SU-DHL-6 (cell line): ENCODE measurements around the gene SORCS2.

ENCODE experiments used
- H2AFZ ChIP-seq: fragments of 200-600 bp; sonication (generic); 2 replicates; pipeline ENCODE4 v1.6.1; 2014; ENCODE audit warnings: low read depth, mild to moderate bottlenecking, moderate library complexity, mixed read lengths, antibody characterized with exemption, low read length; ENCODE audit not compliant: severe bottlenecking
- H3F3A ChIP-seq: fragments of 200-600 bp; shearing (Covaris generic); 2 replicates; pipeline ENCODE4 v1.6.0; 2016; ENCODE audit warnings: antibody characterized with exemption, mild to moderate bottlenecking; ENCODE audit not compliant: insufficient read depth
- H3K27ac ChIP-seq: fragments of 200-600 bp; sonication (generic); 2 replicates; pipeline ENCODE4 v1.5.1; 2016; ENCODE audit warnings: low read depth, mild to moderate bottlenecking, low read length, moderate library complexity, mixed read lengths
- H3K27me3 ChIP-seq: fragments of 200-600 bp; sonication (generic), shearing (Covaris generic); 2 replicates; pipeline ENCODE4 v1.6.0; 2014; ENCODE audit warnings: mild to moderate bottlenecking, low read length
- H3K36me3 ChIP-seq: fragments of 200-600 bp; sonication (generic); 2 replicates; pipeline ENCODE4 v1.6.1; 2014; ENCODE audit warnings: mild to moderate bottlenecking, low read length, mixed read lengths
- H3K4me2 ChIP-seq: fragments of 300-600, 200-600 bp; shearing (Covaris generic), sonication (generic); 2 replicates; pipeline ENCODE4 v1.6.0; 2014; ENCODE audit warnings: low read length, low read depth, mild to moderate bottlenecking; ENCODE audit not compliant: poor library complexity, severe bottlenecking
- H3K4me3 ChIP-seq: fragments of 200-600 bp; sonication (generic); 2 replicates; pipeline ENCODE4 v1.5.1; 2014; ENCODE audit warnings: antibody characterized with exemption, low read length, mild to moderate bottlenecking, mixed read lengths; ENCODE audit not compliant: insufficient read depth, poor library complexity, severe bottlenecking
- H3K79me2 ChIP-seq: fragments of 200-600 bp; sonication (generic); 2 replicates; pipeline ENCODE4 v1.6.1; 2014; ENCODE audit warnings: mild to moderate bottlenecking, low read length, moderate library complexity; ENCODE audit not compliant: insufficient read depth
- H3K9ac ChIP-seq: fragments of 200-600 bp; sonication (generic); 2 replicates; pipeline ENCODE4 v1.7.0; 2014; ENCODE audit warnings: mild to moderate bottlenecking, low read length
- H3K9me2 ChIP-seq: fragments of 200-600 bp; sonication (generic); replicated peaks from 2 replicates; pipeline ENCODE4 v1.6.1; 2014; ENCODE audit warnings: low read length; ENCODE audit not compliant: insufficient read depth
- H3K9me3 ChIP-seq: fragments of 200-600 bp; sonication (generic); 2 replicates; pipeline ENCODE4 v1.6.1; 2014; ENCODE audit warnings: low read length, mixed read lengths; ENCODE audit not compliant: insufficient read depth
- H4K20me1 ChIP-seq: fragments of 200-600 bp; sonication (generic); 2 replicates; pipeline ENCODE4 v1.6.1; 2014; ENCODE audit warnings: low read depth, mild to moderate bottlenecking, antibody characterized with exemption, low read length, moderate library complexity, mixed read lengths
- CTCF ChIP-seq: fragments of 200-600 bp; sonication (generic); IDR thresholded peaks from one replicate; pipeline ENCODE4 v1.5.1; 2017; ENCODE audit warnings: antibody characterized with exemption, mild to moderate bottlenecking, low read length, moderate library complexity; ENCODE audit not compliant: insufficient read depth, poor library complexity, severe bottlenecking
- EZH2phosphoT487 ChIP-seq: fragments of 200-600 bp; sonication (generic), shearing (Covaris generic); conservative IDR thresholded peaks from 2 replicates; pipeline ENCODE4 v1.6.1; 2018; ENCODE audit warnings: mild to moderate bottlenecking, antibody characterized with exemption, low read length, moderate library complexity, mixed read lengths

SORCS2 gene

GRCh38 chr4:7434141-7434765 is 241.9 kb downstream of the SORCS2 start:
- H3K9me2 ChIP-seq: no peaks in the 10 kb centered on the region
- H3K9me3 ChIP-seq: no peaks in the 10 kb centered on the region

GRCh38 chr4:7434766-7435150 is 242.4 kb downstream of the SORCS2 start, which contains the start of gene PSAPL1:
TSS of gene PSAPL1 (minus strand) at chr4:7434930. CDS start at chr4:7434879, 51 bp downstream.
- H3K4me3 ChIP-seq: no peak within 1 kb of the TSS
- no peak within 1 kb of the TSS for H2AFZ ChIP-seq
- H4K20me1 ChIP-seq: no peaks in the 10 kb centered on the region
- H3F3A ChIP-seq: no peaks in the 10 kb centered on the region
- no peaks in the 10 kb centered on the region for H3K9me2 ChIP-seq
- no peaks in the 10 kb centered on the region for H3K9me3 ChIP-seq
- H3K4me2 ChIP-seq: no peak within 1 kb of the TSS
- no peak within 1 kb of the TSS for H3K9ac ChIP-seq
- no peaks in the 10 kb centered on the region for H3K27me3 ChIP-seq
- TF ChIP-seq CTCF (no peak), EZH2phosphoT487 (no peak)
- H3K36me3 ChIP-seq: no peaks in the 10 kb centered on the region
- H3K27ac ChIP-seq: no peak within 1 kb of the TSS
- H3K79me2 ChIP-seq: no peaks in the 10 kb centered on the region

More at GRCh38 chr4:7434141-7434765, 241.9 kb downstream of the SORCS2 start:
- H3K4me3 ChIP-seq: no peak overlapping the region
- H3F3A ChIP-seq: no peaks in the 10 kb centered on the region
- no peak overlapping the region for H3K9ac ChIP-seq
- no peak overlapping the region for H3K27ac ChIP-seq
- H2AFZ ChIP-seq: no peak overlapping the region
- no peaks in the 10 kb centered on the region for H3K27me3 ChIP-seq
- H3K79me2 ChIP-seq: no peaks in the 10 kb centered on the region
- no peak for TF ChIP-seq CTCF
- TF ChIP-seq EZH2phosphoT487: no peak
- no peaks in the 10 kb centered on the region for H4K20me1 ChIP-seq
- H3K36me3 ChIP-seq: no peaks in the 10 kb centered on the region
- H3K4me2 ChIP-seq: no peak overlapping the region

- no peak for TF ChIP-seq CTCF
- no peak for TF ChIP-seq EZH2phosphoT487
- Histone ChIP-seq H3K27me3 (no peaks in the 10 kb centered on the region), H2AFZ (no peak overlapping the region), H3F3A (no peaks in the 10 kb centered on the region), H3K36me3 (no peaks in the 10 kb centered on the region), H3K9ac (no peak overlapping the region), H3K9me3 (no peaks in the 10 kb centered on the region), H3K27ac (no peak overlapping the region), H3K4me3 (no peak overlapping the region), H3K79me2 (no peaks in the 10 kb centered on the region), H4K20me1 (no peaks in the 10 kb centered on the region), H3K9me2 (no peaks in the 10 kb centered on the region), H3K4me2 (no peak overlapping the region)
Measured at GRCh38 chr4:7435471-7436061, 243.2 kb downstream of the SORCS2 start.
